ENCODE data around the gene TREH.

Gene TREH

GRCh38 chr11:118708296-118708695 is 28.8 kb upstream of the TREH start:
- H3K4me1 Mint-ChIP-seq (ENCODE audit: low read depth), result peaks cover 28% of the 10 kb centered on the region
- no peaks in the 10 kb centered on the region for H3K9me3 Mint-ChIP-seq
- peaks cover 31% of the 10 kb centered on the region for H3K36me3 Mint-ChIP-seq (ENCODE audit: low read depth)
- peaks cover 33% of the 10 kb centered on the region for H3K27me3 Mint-ChIP-seq
- intact Hi-C loops (cut with micrococcal nuclease), result loop anchor here (5.0 kb wide), 1 partner anchor 39 kb away; no protein-coding TSS in a partner anchor
- H3K4me3 Mint-ChIP-seq, result no peak overlapping the region
- no peak overlapping the region for H3K27ac Mint-ChIP-seq

GRCh38 chr11:118706546-118706825 is 27.0 kb upstream of the TREH start:
- Mint-ChIP-seq H3K27ac (peak overlapping the region; percentile 77), H3K9me3 (no peaks in the 10 kb centered on the region), H3K4me3 (no peak overlapping the region), H3K4me1 (ENCODE audit: low read depth) (peaks cover 34% of the 10 kb centered on the region), H3K27me3 (peaks cover 31% of the 10 kb centered on the region), H3K36me3 (ENCODE audit: low read depth) (peaks cover 31% of the 10 kb centered on the region)
- intact Hi-C loops (cut with micrococcal nuclease), result loop anchor here (5.0 kb wide), 1 partner anchor 41 kb away; no protein-coding TSS in a partner anchor

- H3K4me1 Mint-ChIP-seq (ENCODE audit: low read depth), result peaks cover 34% of the 10 kb centered on the region
- peaks cover 29% of the 10 kb centered on the region for H3K27me3 Mint-ChIP-seq
- peak overlapping the region; percentile 2 for H3K4me3 Mint-ChIP-seq
- peak overlapping the region; percentile 77 for H3K27ac Mint-ChIP-seq
- intact Hi-C loops (cut with micrococcal nuclease), result loop anchor here (5.0 kb wide), 1 partner anchor 41 kb away; no protein-coding TSS in a partner anchor
- peaks cover 31% of the 10 kb centered on the region for H3K36me3 Mint-ChIP-seq (ENCODE audit: low read depth)
- no peaks in the 10 kb centered on the region for H3K9me3 Mint-ChIP-seq
These were observed 26.5 kb upstream of the TREH start for GRCh38 chr11:118705791-118706545.

GRCh38 chr11:118705111-118705741 is 25.8 kb upstream of the TREH start:
- intact Hi-C loops (cut with micrococcal nuclease), result loop anchor here (5.0 kb wide), 1 partner anchor 42 kb away; no protein-coding TSS in a partner anchor
- Mint-ChIP-seq H3K4me3 (peak overlapping the region; percentile 30), H3K4me1 (ENCODE audit: low read depth) (peaks cover 38% of the 10 kb centered on the region), H3K27ac (peak overlapping the region; percentile 77), H3K36me3 (ENCODE audit: low read depth) (peaks cover 35% of the 10 kb centered on the region), H3K9me3 (no peaks in the 10 kb centered on the region), H3K27me3 (peaks cover 27% of the 10 kb centered on the region)

GRCh38 chr11:118703563-118704106 is 24.2 kb upstream of the TREH start:
- Mint-ChIP-seq H3K27me3 (peaks cover 27% of the 10 kb centered on the region), H3K4me3 (no peak overlapping the region), H3K36me3 (ENCODE audit: low read depth) (peaks cover 34% of the 10 kb centered on the region), H3K9me3 (no peaks in the 10 kb centered on the region), H3K27ac (peak overlapping the region; percentile 81), H3K4me1 (ENCODE audit: low read depth) (peaks cover 52% of the 10 kb centered on the region)
- intact Hi-C loops (cut with micrococcal nuclease), result no loop called here

GRCh38 chr11:118699506-118700220 is 20.2 kb upstream of the TREH start:
- intact Hi-C loops (cut with micrococcal nuclease), result loop anchor here (1.0 kb wide), 1 partner anchor 9 kb away; no protein-coding TSS in a partner anchor
- H3K9me3 Mint-ChIP-seq, result no peaks in the 10 kb centered on the region
- peaks cover 5% of the 10 kb centered on the region for H3K36me3 Mint-ChIP-seq (ENCODE audit: low read depth)
- no peaks in the 10 kb centered on the region for H3K27me3 Mint-ChIP-seq
- peak overlapping the region; percentile 84 for H3K27ac Mint-ChIP-seq
- peaks cover 33% of the 10 kb centered on the region for H3K4me1 Mint-ChIP-seq (ENCODE audit: low read depth)
- no peak overlapping the region for H3K4me3 Mint-ChIP-seq

GRCh38 chr11:118697346-118697745 is 17.9 kb upstream of the TREH start:
- Mint-ChIP-seq H3K4me3 (no peak overlapping the region), H3K9me3 (no peaks in the 10 kb centered on the region), H3K27me3 (peaks cover 6% of the 10 kb centered on the region), H3K27ac (no peak overlapping the region), H3K36me3 (ENCODE audit: low read depth) (peaks cover 5% of the 10 kb centered on the region), H3K4me1 (ENCODE audit: low read depth) (peaks cover 34% of the 10 kb centered on the region)
- intact Hi-C loops (cut with micrococcal nuclease), result no loop called here

GRCh38 chr11:118696673-118697226 is 17.3 kb upstream of the TREH start:
- Mint-ChIP-seq H3K27me3 (peaks cover 6% of the 10 kb centered on the region), H3K4me3 (no peak overlapping the region), H3K36me3 (ENCODE audit: low read depth) (peaks cover 5% of the 10 kb centered on the region), H3K4me1 (ENCODE audit: low read depth) (peaks cover 40% of the 10 kb centered on the region), H3K27ac (no peak overlapping the region), H3K9me3 (no peaks in the 10 kb centered on the region)
- intact Hi-C loops (cut with micrococcal nuclease), result no loop called here

GRCh38 chr11:118694771-118695170 is 15.3 kb upstream of the TREH start:
- Mint-ChIP-seq H3K4me3 (no peak overlapping the region), H3K9me3 (no peaks in the 10 kb centered on the region), H3K27me3 (peaks cover 8% of the 10 kb centered on the region), H3K27ac (no peak overlapping the region), H3K4me1 (ENCODE audit: low read depth) (peaks cover 45% of the 10 kb centered on the region), H3K36me3 (ENCODE audit: low read depth) (no peaks in the 10 kb centered on the region)
- intact Hi-C loops (cut with micrococcal nuclease), result loop anchor here (5.0 kb wide), 1 partner anchor 98 kb away; the partner anchor contains the start of gene DDX6

- intact Hi-C loops (cut with micrococcal nuclease), result loop anchor here (5.0 kb wide), 1 partner anchor 98 kb away; the partner anchor contains the start of gene DDX6
- H3K27ac Mint-ChIP-seq, result no peak overlapping the region
- H3K4me1 Mint-ChIP-seq (ENCODE audit: low read depth), result peaks cover 41% of the 10 kb centered on the region
- no peak overlapping the region for H3K4me3 Mint-ChIP-seq
- H3K27me3 Mint-ChIP-seq, result peaks cover 12% of the 10 kb centered on the region
- no peaks in the 10 kb centered on the region for H3K9me3 Mint-ChIP-seq
- H3K36me3 Mint-ChIP-seq (ENCODE audit: low read depth), result no peaks in the 10 kb centered on the region
These were observed 14.7 kb upstream of the TREH start for GRCh38 chr11:118694185-118694584.

GRCh38 chr11:118691926-118692830 is 12.7 kb upstream of the TREH start:
- intact Hi-C loops (cut with micrococcal nuclease), result loop anchor here (5.0 kb wide), 1 partner anchor 100 kb away; the partner anchor contains the start of gene DDX6
- no peak overlapping the region for H3K4me3 Mint-ChIP-seq

GRCh38 chr11:118690553-118691304 is 11.3 kb upstream of the TREH start:
- Mint-ChIP-seq H3K27ac (no peak overlapping the region), H3K36me3 (ENCODE audit: low read depth) (no peaks in the 10 kb centered on the region), H3K27me3 (peaks cover 43% of the 10 kb centered on the region), H3K4me1 (ENCODE audit: low read depth) (peaks cover 39% of the 10 kb centered on the region), H3K4me3 (no peak overlapping the region), H3K9me3 (no peaks in the 10 kb centered on the region)
- intact Hi-C loops (cut with micrococcal nuclease), result loop anchor here (1.0 to 5.0 kb wide), 2 partner anchors 9 to 102 kb away; partner anchors contain the start of gene DDX6

More at GRCh38 chr11:118691926-118692830, 12.7 kb upstream of the TREH start:
- Mint-ChIP-seq H3K27ac (peak overlapping the region; percentile 65), H3K27me3 (peaks cover 32% of the 10 kb centered on the region), H3K9me3 (no peaks in the 10 kb centered on the region), H3K36me3 (ENCODE audit: low read depth) (no peaks in the 10 kb centered on the region), H3K4me1 (ENCODE audit: low read depth) (peaks cover 37% of the 10 kb centered on the region)

All from dendritic cell treated with granulocyte-macrophage colony-stimulating factor and Interleukin-4, amounts not matched to agents 40 ng/mL and 50 ng/mL, for 4 days (primary cell).